Stomach (tissue), 9 donors: ENCODE measurements around the gene CERS6. TPM values are rescaled to one million over a fixed set of nuclear protein-coding genes. Genes with fewer than 3 reads are reported as not detected.
A peak's percentile ranks its signal among the peaks of the same experiment; 100 is the strongest.

Experiments
- DNase-seq, 2 donors: peaks; one replicate each; pipeline versions ENCODE4 v3.0.0 to v3.0.0-alpha.2; 2013 to 2019
- H3K27ac ChIP-seq, 5 donors: fragments of 200-600 bp in 4 of 5; sonication (generic) in 4 of 5; one replicate each; pipeline ENCODE4 v1.5.1; 2013 to 2019; ENCODE audit warnings: mild to moderate bottlenecking in 1 of 5, moderate library complexity in 1 of 5
- H3K27me3 ChIP-seq, 3 donors: fragments of 200-600 bp; sonication (generic); one replicate each; pipeline ENCODE4 v1.5.1; 2017 to 2019; ENCODE audit warnings: mixed run types in 1 of 3
- H3K36me3 ChIP-seq, 4 donors: fragments of 200-600 bp; sonication (generic); 1 replicate in 3 of 4; 2 replicates in 1 of 4; pipeline ENCODE4 v1.5.1; 2016 to 2019
- H3K4me1 ChIP-seq, 4 donors: fragments of 200-600 bp; sonication (generic); one replicate each; pipeline ENCODE4 v1.5.1; 2016 to 2019
- H3K4me3 ChIP-seq, 4 donors: fragments of 200-600 bp; sonication (generic) in 3 of 4; one replicate each; pipeline ENCODE4 v1.5.1; 2016 to 2019; ENCODE audit warnings: mild to moderate bottlenecking in 1 of 4
- H3K9me3 ChIP-seq, 4 donors: fragments of 200-600 bp; sonication (generic); one replicate each; pipeline ENCODE4 v1.5.1; 2016 to 2019
- EP300 ChIP-seq: sonication (generic); formaldehyde crosslinking; IDR thresholded peaks from one replicate; pipeline ENCODE4 v1.6.1; 2017; ENCODE audit warnings: antibody characterized with exemption
- POLR2A ChIP-seq, 4 donors: fragments of 450-650 bp; IDR thresholded peaks; one replicate each; pipeline ENCODE4 v1.6.1; 2016; ENCODE audit warnings: antibody characterized with exemption in 4 of 4, control low read depth in 2 of 4, mild to moderate bottlenecking in 1 of 4, moderate library complexity in 1 of 4
- POLR2AphosphoS5 ChIP-seq, 3 donors: sonication (generic); formaldehyde crosslinking; IDR thresholded peaks; one replicate each; pipeline ENCODE4 v1.6.1; 2016; ENCODE audit warnings: antibody characterized with exemption in 3 of 3
- WGBS, 5 donors: extraction: QIAGEN DNeasy Blood & Tissue Kit in 3 of 5; methylation state at CpG; one replicate each; pipeline versions ENCODE4 v1.1.5 to v1.1.7; 2013 to 2018; 5-methylcytosine and 5-hydroxymethylcytosine counted together
- intact Hi-C: fragments of 100-400 bp; cut with DNase I; formaldehyde crosslinking; loops from one replicate; pipeline ENCODE4 v1.15.1; 2023; ENCODE audit warnings: low total_unique reads
- polyA plus RNA-seq, 3 donors: library from polyadenylated mRNA; stranded (reverse); fragments of 200-250 nt; gene quantifications; one replicate each; pipeline ENCODE4 v1.2.3, GENCODE V29; 2013
- total RNA-seq, 5 donors: library from RNA; depleted of rRNA; stranded (reverse); fragments of >200 nt; gene quantifications; one replicate each; pipeline versions ENCODE4 v1.1.0 to v1.2.3, GENCODE V29; 2014 to 2016
- TF ChIP-seq, protein P1 (sequence below), 7 experiments: fragments of 450-650 bp in 4 of 7; fragments of 200-600 bp in 3 of 7; sonication (generic) in 3 of 7; IDR thresholded peaks; one replicate each; pipeline ENCODE4 v1.5.1; 2016 to 2019; ENCODE audit warnings: antibody characterized with exemption in 7 of 7, control low read depth in 2 of 7, mild to moderate bottlenecking in 1 of 7
- donor health status: healthy with polysubstance abuse.
- donor health status: Bipolar disorder and iron deficiency.
- donor health status: healthy.

The CERS6 gene
- total and polyA plus RNA-seq, 8 donors: 4.0 to 102 (median 53.2) TPM

- Histone ChIP-seq H3K27ac (no peak overlapping the region), H3K9me3 (peaks cover 0 to 5% (median 0%) of the 10 kb centered on the region in 4 donors), H3K4me3 (no peak overlapping the region), H3K36me3 (no peaks in the 10 kb centered on the region), H3K27me3 (no peaks in the 10 kb centered on the region), H3K4me1 (peaks cover 0 to 7% (median 5%) of the 10 kb centered on the region in 4 donors)
- DNase-seq: no peak
- no peak for TF ChIP-seq EP300
- TF ChIP-seq, protein P1, sequence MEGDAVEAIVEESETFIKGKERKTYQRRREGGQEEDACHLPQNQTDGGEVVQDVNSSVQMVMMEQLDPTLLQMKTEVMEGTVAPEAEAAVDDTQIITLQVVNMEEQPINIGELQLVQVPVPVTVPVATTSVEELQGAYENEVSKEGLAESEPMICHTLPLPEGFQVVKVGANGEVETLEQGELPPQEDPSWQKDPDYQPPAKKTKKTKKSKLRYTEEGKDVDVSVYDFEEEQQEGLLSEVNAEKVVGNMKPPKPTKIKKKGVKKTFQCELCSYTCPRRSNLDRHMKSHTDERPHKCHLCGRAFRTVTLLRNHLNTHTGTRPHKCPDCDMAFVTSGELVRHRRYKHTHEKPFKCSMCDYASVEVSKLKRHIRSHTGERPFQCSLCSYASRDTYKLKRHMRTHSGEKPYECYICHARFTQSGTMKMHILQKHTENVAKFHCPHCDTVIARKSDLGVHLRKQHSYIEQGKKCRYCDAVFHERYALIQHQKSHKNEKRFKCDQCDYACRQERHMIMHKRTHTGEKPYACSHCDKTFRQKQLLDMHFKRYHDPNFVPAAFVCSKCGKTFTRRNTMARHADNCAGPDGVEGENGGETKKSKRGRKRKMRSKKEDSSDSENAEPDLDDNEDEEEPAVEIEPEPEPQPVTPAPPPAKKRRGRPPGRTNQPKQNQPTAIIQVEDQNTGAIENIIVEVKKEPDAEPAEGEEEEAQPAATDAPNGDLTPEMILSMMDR (IDR thresholded peaks at IDR 0.05): peak in 1 of 7 experiments; percentile 31
- no peak for TF ChIP-seq POLR2A (IDR thresholded peaks at IDR 0.05)
- TF ChIP-seq POLR2AphosphoS5 (IDR thresholded peaks at IDR 0.05): no peak
- intact Hi-C loops: no loop called here
These were observed 12.3 kb upstream of the CERS6 start for GRCh38 chr2:168443818-168444217.

DNA sequence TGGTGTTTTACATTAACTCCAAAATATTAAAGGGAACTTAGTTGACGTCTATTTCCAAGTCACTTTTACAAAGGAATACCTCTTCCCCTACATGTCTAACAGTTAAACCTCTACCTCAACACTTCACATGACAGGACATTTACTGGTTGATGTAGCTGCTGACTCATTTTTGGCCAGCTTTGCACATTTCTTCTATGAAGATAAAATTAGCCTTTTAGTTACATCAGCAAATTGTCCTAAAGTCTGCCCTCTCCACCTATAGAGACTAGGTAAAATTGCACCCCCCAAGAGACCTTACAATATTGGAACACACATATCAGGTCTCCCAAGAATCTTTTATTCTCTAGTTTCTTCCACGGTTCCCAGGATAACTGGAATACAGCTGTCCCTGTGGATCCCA lies 10.1 kb upstream of the CERS6 start:
- no peak for DNase-seq
- H3K27me3 ChIP-seq: no peaks in the 10 kb centered on the region
- peaks cover 0 to 5% (median 0%) of the 10 kb centered on the region in 4 donors for H3K9me3 ChIP-seq
- H3K27ac ChIP-seq: no peak overlapping the region
- intact Hi-C loops: no loop called here
- H3K4me3 ChIP-seq: no peak overlapping the region
- TF ChIP-seq POLR2A (IDR thresholded peaks at IDR 0.05) (no peak), POLR2AphosphoS5 (IDR thresholded peaks at IDR 0.05) (no peak)
- H3K4me1 ChIP-seq: no peaks in the 10 kb centered on the region
- no peaks in the 10 kb centered on the region for H3K36me3 ChIP-seq
- whole genome bisulfite sequencing, 5 donors: 95 to 98% (median 97%) methylated on average over 2 of the region's 2 CpGs

DNA sequence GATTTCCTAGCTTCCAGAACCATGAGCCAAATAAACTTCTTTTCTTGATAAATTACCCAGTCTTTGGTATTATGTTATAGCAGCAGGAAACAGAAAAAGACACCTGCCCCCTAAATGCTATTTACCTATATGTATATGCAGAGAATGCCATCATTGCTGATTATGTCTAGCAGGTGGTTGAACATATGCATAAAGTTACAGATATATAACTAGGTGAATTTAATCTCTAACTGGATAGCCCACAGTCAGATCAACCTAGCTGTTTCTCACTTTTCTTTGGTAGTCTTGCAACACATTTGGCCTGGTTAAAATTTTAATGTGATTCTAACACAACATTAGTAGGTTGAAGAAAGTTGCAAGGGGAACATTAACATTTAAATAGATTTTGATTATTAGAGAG lies 7.1 kb upstream of the CERS6 start:
- DNase-seq: no peak
- no peaks in the 10 kb centered on the region for H3K27me3 ChIP-seq
- H3K27ac ChIP-seq: no peak overlapping the region
- intact Hi-C loops: no loop called here
- no peak overlapping the region for H3K4me3 ChIP-seq
- no peaks in the 10 kb centered on the region for H3K36me3 ChIP-seq
- TF ChIP-seq EP300: no peak
- TF ChIP-seq POLR2A (IDR thresholded peaks at IDR 0.05): no peak
- TF ChIP-seq, protein P1 (IDR thresholded peaks at IDR 0.05): no peak
- no peak for TF ChIP-seq POLR2AphosphoS5 (IDR thresholded peaks at IDR 0.05)
- H3K4me1 ChIP-seq: no peaks in the 10 kb centered on the region
- peaks cover 0 to 5% (median 0%) of the 10 kb centered on the region in 4 donors for H3K9me3 ChIP-seq

DNA sequence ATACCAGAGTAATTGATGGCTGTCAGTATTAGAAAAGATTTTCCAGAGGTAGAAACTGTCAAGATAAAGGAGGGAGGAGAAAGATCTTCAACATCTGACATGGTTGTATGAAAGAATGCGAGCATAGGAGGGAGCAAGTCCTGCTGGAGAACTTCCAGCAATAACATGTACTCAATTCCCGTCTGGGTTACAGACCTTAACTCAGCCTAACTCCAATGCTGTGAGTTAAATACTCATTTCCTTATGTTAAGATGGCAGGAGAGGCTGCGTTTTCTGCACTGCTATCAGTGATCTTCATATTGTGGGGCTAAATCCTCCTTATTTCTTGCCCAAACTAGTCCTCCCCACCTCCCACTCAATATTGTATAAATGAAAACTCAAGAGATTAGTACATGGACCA lies 6.7 kb upstream of the CERS6 start:
- WGBS, 5 donors: 63 to 76% (median 73%) methylated on average over 3 of the region's 3 CpGs
- no peak overlapping the region for H3K4me3 ChIP-seq
- H3K36me3 ChIP-seq: no peaks in the 10 kb centered on the region
- H3K9me3 ChIP-seq: peaks cover 0 to 5% (median 0%) of the 10 kb centered on the region in 4 donors
- intact Hi-C loops: no loop called here
- no peak overlapping the region for H3K27ac ChIP-seq
- H3K4me1 ChIP-seq: no peaks in the 10 kb centered on the region
- no peaks in the 10 kb centered on the region for H3K27me3 ChIP-seq
- no peak for TF ChIP-seq POLR2AphosphoS5 (IDR thresholded peaks at IDR 0.05)
- no peak for TF ChIP-seq POLR2A (IDR thresholded peaks at IDR 0.05)
- TF ChIP-seq, protein P1 (IDR thresholded peaks at IDR 0.05): no peak
- TF ChIP-seq EP300: no peak
- DNase-seq: no peak

DNA sequence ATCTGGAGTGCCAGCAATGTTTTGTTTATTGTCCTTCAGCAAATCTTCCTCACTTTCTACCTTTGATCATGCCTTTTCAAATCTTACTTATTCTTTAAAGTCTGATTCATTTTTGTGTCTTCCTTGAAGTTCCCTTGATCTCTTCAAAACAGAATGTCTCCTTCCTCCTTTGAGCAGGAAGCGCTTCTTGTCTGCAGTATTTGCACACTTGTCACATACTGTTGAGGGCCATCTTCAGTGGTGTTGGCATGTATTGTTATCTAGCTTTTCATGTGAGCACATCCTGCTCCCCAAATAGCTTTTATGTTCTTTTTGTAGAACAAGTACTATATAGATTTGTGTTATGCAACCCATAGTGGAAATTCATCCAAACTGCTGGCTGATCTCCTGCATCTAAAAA lies 5.9 kb upstream of the CERS6 start:
- no peaks in the 10 kb centered on the region for H3K27me3 ChIP-seq
- intact Hi-C loops: no loop called here
- DNase-seq: peak in 1 of 2 donors; percentile 12
- no peak overlapping the region for H3K4me3 ChIP-seq
- WGBS, 5 donors: 81 to 100% (median 96%) methylated on average over 1 of the region's 1 CpG
- H3K36me3 ChIP-seq: no peaks in the 10 kb centered on the region
- peaks cover 0 to 6% (median 1%) of the 10 kb centered on the region in 4 donors for H3K4me1 ChIP-seq
- no peak overlapping the region for H3K27ac ChIP-seq
- TF ChIP-seq EP300 (no peak), POLR2A (IDR thresholded peaks at IDR 0.05) (no peak), POLR2AphosphoS5 (IDR thresholded peaks at IDR 0.05) (no peak)
- TF ChIP-seq, protein P1 (IDR thresholded peaks at IDR 0.05): no peak
- no peaks in the 10 kb centered on the region for H3K9me3 ChIP-seq
